Glomerular visceral epithelial cell (primary cell): ENCODE data around the gene ADCY5.

ENCODE experiments used
- DNase-seq: peaks from one replicate; pipeline ENCODE4 v3.0.0-alpha.2; 2016; ENCODE audit errors: extremely low spot score

ADCY5 gene

DNA sequence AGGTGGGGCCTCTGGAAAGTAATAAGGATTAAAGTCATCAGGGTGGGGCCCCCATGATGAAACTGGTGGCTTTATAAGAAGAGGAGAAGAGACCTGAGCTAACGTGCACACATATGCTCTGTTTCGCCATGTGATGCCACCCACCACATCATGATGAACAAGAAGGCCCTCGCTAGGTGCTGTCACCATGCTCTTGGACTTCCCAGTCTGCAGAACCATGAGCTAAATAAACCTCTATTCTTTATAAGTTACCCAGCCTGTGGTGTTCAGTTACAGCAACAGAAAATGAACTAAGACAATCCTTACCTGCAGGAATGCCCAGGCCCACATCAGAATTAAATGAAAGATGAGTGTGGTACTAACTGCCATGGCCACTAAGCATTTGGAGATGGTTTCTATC, 79.8 kb downstream of the ADCY5 start:
- no peak for DNase-seq

GRCh38 chr3:123367467-123368154, 81.3 kb downstream of the ADCY5 start:
- no peak for DNase-seq

DNA sequence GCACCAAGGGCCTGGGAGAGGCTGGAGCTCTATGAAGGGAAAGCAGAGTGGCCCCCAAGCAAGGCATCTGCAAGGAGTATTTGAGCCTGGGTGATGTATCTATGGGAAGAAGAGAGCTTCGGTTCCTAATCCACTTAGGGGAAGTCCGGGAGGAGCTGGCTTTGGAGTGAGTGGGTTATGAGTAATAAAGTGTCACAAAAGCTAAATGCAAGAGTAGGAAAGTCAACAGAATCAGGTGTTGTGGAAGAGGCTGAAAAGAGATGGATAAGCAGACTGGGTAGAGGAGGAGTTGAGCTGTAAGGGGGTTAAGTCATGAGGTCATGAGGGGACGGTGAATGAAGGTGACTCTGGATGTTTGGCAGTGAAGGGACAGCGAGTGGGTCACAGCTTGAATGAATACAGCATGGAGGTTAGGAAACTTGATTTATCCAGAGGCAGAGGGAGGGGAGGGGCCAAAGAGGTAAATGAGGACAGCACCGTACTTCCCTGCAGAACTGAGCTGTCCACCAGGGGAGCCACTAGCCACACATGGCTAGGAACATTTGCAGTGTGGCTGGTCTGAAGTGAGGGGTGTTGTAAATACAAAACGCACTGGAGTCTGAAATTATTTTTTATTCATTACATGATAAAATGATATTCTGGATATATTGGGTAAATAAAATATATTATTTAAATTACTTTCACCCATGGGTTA, 83.3 kb downstream of the ADCY5 start:
- no peak for DNase-seq

DNA sequence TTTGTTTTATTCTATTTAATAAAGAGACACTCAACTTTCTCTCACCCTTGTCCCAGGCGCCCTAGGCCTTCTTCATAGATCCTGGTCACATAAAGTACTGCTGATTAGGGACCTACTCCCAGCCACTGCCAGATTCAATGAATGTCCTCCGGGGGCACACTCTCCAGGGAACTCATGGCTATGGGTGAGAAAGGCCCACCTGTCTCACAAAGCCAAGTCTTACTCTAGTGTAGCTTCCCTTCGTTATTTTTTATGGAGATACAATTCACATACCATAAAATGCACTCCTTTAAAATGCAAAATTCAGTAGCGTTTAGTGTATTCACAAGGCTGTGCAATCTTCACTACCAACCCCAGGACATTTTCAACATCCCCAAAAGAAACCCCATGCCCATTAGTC, 87.8 kb downstream of the ADCY5 start:
- no peak for DNase-seq

DNA sequence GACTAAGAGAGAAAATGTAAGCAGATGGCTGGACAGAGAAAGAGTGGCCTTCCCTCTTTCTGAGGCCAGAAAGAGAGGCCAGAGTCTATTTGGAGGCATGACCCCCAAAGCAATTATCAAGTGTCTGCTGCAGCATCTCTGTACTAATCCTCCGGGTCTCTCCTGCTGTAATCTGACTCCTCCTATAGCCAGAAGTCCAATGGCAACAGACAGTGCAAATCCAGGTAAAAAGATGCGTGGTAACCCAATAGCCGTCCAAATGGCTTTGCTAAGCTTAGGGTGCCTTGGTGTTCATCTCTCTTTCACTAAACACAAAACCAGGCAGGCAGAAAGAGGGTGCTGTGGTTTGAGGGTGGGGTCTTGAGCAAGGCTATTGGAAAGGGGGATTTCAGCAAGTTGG, 91.6 kb downstream of the ADCY5 start:
- DNase-seq, result no peak

GRCh38 chr3:123353850-123354233, 95.0 kb downstream of the ADCY5 start:
- DNase-seq, result peak; percentile 16

GRCh38 chr3:123353227-123353849, 95.6 kb downstream of the ADCY5 start:
- DNase-seq, result no peak

- no peak for DNase-seq
Observed at GRCh38 chr3:123352134-123352554, 96.7 kb downstream of the ADCY5 start.

GRCh38 chr3:123351501-123351900, 97.4 kb downstream of the ADCY5 start:
- no peak for DNase-seq

DNA sequence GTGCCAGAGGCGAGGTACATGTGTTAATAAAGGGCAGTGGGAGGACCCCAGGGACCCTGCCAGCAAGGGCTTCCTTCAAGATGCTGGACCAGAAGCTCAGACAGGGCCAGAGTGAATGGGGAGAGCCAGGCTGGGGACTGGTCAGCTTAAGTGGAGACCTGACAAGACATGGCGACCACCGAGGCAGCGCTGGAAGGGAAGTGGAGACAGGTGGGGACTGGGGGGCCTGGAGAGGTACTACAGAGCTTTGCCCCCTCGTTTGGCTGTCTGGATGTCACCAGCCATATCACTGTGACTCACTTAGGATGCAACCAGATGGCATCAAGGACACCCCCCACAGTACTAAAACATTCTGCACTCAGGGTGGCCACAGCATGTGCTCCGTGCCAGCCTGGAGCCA, 97.9 kb downstream of the ADCY5 start:
- no peak for DNase-seq

DNA sequence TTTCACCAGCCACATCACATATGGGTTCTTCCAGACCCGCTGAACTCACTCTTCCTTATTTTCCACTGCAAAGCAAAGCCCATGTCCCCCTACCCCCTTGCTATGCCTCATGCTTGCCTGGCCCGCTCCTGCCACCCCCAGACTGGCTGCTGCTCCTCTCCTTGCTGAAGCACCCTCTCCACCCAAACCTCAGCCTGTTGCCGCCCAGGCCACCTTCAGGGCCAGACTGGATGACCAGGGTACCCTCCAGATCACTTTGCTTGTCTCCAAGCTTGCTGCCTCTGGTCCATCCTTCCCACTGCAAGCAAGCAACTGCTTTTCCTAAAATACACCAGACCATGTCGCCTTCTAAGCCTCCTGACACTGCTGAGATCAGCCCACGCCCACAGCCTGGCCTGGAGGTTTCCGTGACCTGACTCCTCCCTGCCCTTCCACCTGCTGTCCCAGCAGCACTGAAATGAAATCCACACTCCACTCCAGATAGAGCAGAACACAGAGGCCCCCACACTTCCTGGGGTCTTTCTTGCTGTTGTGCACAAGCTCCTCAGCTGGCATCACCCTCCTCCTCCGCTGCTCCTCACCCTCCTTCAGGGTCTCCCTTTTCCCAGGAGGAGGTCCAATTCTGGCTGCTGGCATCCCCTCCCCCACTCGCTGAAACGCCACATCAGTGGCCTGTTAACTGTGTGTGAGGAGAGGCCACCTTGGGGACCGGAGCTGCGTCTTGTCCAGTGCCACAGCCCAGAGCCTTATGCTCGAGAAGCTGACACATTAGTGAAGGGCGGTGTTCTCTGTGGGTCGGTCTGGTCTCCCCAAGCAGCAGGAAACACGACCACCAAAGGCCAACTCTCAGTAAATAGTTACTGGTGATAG, 99.1 kb downstream of the ADCY5 start:
- no peak for DNase-seq

GRCh38 chr3:123349201-123349535, 99.7 kb downstream of the ADCY5 start:
- DNase-seq, result no peak

GRCh38 chr3:123348471-123349200, 100.3 kb downstream of the ADCY5 start:
- DNase-seq, result no peak

DNA sequence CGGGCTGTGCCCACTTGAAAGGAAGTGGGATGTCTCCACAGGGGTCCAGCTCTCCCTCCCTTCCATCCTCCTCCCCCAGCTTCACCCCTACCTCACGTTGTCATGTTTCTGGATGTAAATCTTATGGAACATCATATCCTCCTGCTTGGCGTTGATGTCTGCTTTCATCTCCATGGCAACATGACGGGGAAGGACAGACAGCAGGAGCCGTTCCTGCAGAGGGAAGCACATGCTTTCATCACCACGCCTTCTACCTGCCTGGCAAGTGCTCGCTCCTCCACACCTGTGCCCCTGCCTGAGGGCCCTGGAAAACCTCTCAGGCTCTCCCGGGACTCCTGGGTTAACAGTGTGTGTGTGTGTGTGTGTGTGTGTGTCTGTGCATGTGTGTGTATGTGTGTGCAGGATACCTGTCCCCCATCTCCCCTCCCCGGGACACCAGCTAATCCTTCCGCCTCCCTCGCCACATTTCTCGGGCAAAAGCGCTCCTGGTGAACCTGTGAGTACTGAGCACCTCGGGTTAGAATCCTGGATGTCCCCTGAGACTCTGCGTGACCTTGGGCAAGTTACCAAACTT, 101.1 kb downstream of the ADCY5 start:
- no peak for DNase-seq

- no peak for DNase-seq
Observed at GRCh38 chr3:123347205-123347604, 101.7 kb downstream of the ADCY5 start.

DNA sequence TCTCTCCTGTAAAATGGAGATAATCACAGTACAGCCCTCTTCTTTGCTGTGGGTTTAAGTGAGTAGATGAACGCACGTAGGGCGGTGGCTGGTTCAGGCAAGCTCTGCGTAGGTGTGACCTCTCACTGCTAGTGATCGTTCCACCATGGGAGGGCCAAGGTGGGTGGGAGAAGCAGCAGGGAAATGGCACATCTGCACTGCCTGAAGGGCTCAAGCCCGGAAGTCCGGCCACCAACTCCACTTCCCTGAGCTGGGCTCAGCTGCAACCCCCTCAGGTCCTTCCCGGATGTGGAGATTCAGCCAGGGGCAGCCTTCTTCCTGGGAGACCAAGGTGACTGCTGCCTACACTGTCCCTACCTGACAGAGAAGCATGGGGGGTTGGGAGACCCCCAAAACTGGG, 102.9 kb downstream of the ADCY5 start:
- no peak for DNase-seq

DNA sequence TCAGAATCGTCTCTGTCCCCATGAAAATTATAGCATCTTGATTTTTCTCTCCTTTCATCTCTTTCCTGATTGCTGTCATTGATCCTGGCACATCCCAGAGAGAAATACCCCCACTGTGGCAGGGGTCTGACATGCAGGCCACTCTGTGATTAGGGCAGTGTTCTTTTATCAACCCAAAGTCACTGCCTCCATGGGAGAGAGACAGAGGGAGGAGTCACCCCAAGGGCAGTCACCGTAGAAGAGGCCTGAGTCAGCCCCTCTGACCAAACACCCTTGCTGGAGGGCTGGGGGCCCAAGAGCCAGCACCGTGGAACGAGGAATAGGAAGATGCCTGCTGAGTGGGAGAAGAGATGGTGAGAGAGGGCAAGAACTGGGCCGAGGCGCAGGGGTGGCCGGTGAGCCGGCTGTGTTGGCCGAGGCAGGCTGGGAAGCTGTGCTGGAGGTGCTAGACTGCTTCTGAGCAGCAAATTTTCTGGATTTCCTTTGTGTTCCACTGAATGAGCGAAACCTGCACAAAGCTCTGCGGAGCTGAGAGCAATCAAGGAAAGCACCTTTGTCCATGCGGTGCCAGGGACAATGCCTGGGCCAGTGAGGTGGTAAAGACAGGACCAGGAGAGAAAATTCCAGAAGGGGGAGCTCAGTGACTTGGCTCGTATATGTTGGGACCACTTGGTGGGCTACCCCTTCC, 103.8 kb downstream of the ADCY5 start:
- no peak for DNase-seq

GRCh38 chr3:123344175-123344906, 104.5 kb downstream of the ADCY5 start:
- DNase-seq, result no peak

- no peak for DNase-seq
Observed at GRCh38 chr3:123343296-123344174, 105.4 kb downstream of the ADCY5 start.
